Astrocyte (in vitro differentiated cells and primary cell): Measurements from ENCODE around the gene SLC10A2.

Experiments
- CTCF ChIP-seq: IDR thresholded peaks from 2 replicates; pipeline ENCODE4 v1.5.1; 2011; ENCODE audit warnings: low read depth, mild to moderate bottlenecking, inconsistent platforms, low read length, moderate library complexity; ENCODE audit not compliant: insufficient read depth
- EZH2 ChIP-seq: IDR thresholded peaks from 2 replicates; pipeline ENCODE4 v1.6.1; 2012; ENCODE audit warnings: mild to moderate bottlenecking, low read length, inconsistent platforms; ENCODE audit not compliant: insufficient read depth

- TF ChIP-seq EZH2 (no peak), CTCF (no peak)
Observed at GRCh38 chr13:103029798-103030197, 36.4 kb downstream of the SLC10A2 start.
